NCI-H82 treated with DMSO at 0.1 percent for 48 hours (cell line): ENCODE data around the gene TPX2.

ENCODE experiments used
- DNase-seq: peaks from one replicate; lab custom pipeline; 2025; ENCODE audit not compliant: unreplicated experiment; lab: John Stamatoyannopoulos, UW

Gene TPX2

DNA sequence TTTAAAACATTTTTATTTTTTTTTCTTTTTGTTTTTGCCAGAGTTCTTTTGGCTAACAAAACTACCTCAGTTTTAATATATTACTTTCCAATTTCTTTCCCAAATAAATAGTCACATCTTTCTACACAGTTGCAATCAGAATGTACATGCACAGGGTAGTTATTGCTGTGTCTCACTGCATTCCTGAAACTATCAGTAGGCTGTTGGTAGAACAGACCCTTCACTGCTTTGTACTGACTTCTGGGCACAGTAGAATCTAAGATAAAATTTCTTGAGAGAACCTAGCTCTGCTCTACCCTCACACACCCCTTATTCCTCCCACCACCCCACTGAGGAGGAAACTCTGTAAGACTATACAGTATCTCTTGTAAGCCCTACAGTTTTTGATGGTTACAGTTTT, 19.9 kb downstream of the TPX2 start:
- no peak for DNase-seq

DNA sequence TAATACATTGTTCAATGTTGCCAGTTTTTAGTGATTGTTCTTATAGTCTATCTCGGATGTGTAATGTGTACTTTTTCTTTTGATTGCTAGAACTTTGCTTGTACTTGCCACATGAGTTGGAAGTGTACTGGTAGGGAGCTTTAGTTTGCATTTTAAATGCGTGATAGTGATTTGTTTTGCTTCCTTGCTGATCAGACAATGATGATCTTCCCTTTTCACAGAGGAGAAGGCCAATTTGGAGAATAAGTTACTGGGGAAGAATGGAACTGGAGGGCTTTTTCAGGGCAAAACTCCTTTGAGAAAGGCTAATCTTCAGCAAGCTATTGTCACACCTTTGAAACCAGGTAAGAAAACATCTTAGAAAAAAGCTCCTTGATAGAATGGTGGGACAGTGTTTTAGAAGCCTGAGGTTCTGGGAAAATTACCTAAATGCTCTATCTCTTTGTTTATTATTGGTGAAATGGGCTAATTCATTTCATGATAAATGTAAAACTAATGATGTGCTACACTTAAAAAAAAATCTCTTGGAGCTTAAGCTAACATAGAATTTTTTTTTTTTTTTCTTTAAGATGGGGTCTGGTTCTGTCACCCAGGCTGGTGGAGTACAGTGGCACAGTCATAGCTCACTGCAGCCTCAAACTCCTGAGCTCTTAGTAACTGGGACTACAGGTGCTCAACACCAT, 20.9 kb downstream of the TPX2 start:
- no peak for DNase-seq

DNA sequence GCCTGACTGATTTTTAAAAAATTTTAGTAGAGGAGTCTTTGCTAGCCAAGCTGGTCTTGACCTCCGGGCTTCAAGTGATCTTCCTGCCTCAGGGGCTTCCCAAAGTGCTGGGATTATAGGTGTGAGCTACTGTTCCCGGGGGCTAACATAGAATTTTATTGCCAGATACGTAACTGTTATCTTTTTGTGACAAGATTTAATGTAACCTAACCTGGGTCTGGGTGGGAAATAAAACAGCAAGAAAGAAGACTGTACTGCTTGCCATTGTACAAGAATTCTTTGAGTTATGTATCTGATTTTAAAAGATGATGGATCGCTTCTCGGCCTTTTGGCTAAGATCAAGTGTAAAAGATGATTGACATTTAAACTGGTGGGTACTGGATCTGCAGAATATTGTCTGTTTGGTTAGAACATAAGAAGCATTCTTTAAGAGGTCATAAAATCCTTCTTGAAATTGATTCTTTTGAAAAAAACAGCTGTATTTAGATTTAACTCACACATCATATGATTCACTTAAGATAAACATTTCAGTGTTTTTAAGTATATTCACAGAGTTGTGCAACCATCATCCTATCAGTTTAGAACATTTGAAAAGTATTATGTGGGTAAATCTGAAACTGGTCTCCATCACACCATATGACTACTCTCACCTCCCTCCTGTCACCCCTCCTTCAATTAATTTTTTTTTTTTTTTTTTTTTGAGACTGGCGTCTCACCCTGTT, 21.6 kb downstream of the TPX2 start:
- no peak for DNase-seq

DNA sequence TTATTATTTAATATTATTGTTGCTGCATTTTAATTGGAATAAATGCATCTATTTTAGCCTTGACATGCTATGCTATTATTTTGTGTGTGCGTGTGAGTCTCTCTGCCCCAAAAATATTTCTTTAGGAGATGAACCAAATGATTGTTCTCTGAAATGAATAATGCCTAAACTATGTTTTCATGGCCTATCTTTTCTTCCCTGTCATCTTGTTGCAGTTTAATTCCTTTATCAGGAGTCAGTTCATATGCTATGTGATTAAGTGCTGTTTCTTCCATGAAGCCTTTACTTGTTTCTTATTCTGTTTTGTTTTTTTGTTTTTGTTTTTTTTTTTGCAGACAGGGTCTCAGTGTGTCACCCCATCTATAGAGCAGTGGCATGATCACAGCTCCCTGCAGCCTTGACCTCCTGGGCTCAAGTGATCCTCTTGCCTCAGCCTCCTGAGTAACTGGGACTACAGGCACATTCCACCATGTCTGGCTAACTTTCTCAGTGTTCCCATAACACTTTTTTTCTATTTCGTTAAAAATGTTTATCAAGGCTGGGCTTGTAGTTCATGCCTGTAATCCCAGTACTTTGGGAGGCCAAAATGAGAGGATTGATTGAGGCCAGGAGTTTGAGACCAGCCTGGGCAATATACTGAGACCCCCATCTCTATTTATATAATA, 25.7 kb downstream of the TPX2 start:
- no peak for DNase-seq

DNA sequence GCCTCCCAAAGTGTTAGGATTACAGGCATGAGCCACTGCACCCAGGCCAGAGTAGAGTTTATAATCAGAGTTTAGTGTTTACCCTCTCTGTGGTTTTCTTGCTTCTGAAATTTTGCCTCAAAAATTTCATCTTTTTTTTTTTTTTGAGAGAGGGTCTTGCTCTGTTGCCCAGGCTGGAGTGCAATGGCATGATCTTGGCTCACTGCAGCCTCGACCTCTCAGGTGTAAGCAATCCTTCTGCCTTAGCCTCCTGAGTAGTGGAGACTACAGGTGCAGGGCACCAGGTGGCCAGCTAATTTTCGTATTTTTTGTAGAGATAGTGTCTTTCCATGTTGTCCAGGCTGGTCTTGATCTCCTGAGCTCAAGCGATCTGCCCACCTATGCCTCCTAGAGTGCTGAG, 28.7 kb downstream of the TPX2 start:
- DNase-seq = no peak

DNA sequence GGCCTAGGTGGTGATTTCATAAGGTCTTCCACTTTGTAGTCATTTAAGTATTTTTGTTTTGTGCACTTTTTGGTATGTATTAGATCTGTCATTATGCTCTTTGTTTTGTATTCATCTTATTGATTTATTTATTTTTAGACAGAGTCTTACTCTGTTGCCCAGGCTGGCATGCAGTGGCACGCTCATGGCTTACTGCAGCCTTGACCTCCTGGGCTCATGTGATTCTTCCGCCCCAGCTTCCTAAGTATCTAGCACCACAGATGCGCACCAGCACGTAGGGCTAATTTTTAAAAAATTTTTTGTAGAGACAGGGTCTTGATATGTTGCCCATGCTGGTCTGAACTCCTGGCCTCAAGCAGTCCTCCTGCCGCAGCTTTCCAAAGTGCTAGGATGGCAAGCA, 30.6 kb downstream of the TPX2 start:
- no peak for DNase-seq

DNA sequence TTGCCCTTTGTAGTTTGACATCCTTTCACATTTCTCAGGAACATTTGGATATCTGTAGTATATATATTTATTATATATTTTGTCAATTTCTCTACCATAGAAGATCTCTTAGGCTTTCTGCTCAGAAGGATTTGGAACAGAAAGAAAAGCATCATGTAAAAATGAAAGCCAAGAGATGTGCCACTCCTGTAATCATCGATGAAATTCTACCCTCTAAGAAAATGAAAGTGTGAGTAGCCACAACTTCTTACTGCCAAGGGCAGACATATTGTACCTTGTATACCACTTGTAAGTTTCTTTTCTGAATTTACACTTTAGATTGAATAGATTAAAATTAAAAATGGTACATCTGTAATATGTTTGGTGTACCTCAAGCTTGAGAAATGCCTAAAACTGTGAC, 31.2 kb downstream of the TPX2 start:
- DNase-seq = no peak

DNA sequence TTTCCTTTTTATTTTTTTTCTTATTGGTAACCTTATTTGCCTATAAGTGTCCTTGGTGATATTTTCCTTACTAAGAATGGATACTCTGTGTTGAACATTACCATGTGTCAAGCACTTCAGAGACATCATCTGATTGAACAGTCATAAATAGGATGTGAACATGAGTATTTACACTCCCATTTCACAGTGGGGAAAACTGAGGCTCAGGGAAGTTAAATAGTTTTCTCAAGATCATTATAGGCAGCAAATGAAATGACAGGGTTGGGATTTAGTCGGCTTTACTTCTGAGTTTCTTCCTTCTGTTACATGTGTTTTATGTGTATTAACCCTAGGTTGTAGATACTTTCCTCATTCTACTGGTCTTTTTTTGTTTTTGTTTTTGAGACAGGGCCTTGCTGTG, 35.3 kb downstream of the TPX2 start:
- DNase-seq = no peak

DNA sequence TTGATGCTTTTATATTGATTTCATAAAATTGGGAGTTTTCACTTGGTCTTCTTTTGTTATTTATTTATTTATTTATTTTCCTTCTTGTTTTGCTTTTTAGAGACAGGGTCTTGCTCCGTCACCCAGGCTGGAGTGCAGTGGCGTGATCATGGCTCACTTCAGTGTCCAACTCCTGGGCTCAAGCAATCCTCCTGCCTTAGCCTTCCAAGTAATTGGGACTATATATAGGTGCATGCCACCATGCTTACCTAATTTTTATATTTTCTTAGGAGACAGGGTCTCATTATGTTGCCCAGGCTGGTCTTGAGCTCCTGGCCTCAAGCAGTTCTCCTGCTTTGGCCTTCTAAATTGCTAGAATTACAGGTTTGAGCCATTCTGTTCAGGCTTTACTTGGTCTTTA, 41.7 kb downstream of the TPX2 start:
- DNase-seq = no peak

DNA sequence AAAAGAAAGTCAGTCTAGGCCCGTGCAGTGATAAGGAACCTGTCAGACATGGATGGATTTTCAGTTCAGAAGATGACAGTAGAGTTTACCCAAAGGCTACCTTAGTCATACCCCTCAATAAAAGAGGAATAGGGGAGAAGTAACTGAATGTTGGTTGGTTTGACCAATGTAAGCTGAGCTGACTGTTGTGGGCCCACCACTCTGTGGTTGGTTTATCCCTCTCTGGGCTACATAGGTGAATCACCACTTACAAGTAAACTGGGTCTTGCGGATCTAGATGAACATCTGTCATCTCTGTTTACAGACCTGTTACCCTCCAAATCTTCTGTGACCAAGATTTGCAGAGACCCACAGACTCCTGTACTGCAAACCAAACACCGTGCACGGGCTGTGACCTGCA, 42.9 kb downstream of the TPX2 start:
- no peak for DNase-seq

DNA sequence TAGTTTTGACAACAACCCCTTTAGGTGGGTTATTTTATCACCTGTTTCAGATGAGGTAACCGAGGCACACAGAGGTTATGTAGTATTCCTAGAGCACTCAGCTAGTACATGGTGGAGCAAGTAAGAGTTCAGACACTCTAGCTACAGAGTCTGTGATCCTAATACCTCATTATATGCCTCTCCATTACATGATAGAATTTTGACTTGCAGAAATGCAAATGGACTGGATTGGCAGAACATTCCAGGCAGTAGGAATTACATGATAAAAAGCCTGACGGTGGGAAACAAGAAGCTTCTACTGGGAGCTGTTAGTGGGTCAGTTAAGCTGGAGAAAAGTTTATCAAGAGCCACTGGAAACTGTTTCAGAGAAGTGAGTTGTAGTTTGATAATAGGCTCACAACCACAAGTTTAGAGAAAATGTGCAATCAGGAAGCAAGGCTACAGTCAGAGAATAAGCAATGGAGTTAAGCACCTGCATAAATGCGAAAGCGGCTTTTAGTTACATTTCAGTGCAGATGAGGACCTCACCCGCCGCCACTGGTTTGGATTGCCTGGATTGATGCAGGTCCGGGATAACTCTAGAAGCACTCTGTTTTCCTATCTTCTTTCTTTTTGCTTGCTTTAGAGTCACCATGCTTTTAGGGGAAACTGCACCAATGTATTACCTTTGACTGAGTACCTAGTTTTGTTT, 45.4 kb downstream of the TPX2 start:
- no peak for DNase-seq

DNA sequence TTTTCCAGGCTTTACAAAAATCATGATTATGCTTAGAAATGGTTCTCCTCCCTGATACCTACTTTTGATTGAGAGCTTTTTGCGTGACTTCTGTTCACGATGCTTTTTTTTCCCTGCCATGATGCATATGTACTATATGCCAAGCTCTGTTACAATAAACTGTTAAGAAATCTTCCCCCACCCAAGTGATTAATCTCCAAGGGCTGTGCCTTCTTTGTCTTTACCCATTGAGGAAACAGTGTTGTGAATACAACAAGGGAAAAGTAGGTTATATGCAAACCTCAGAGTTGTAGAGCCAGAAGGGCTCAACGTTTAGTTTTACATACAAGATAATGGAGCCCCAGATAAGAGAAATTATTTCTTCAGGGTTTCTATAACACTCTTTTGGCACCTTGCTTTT, 46.0 kb downstream of the TPX2 start:
- no peak for DNase-seq

DNA sequence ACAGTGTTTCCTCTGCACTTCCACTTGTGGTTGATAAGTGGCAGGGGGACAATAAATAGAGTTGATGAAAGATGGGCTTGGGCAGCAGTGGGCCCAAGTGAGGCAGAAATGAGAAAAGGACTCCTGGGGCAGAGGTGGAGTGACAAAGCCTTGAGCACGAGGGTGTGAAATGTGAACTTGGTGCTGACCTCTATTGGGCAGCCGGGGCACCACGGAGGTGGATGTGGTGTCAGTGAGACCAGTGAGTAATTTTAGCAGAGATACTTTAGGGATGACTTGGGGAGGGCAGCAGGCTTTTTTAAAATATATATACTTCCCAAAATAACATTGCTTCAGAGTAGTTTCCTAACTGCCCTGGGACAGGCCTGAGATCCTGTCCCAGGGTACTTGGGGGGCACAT, 49.5 kb downstream of the TPX2 start:
- DNase-seq = no peak

DNA sequence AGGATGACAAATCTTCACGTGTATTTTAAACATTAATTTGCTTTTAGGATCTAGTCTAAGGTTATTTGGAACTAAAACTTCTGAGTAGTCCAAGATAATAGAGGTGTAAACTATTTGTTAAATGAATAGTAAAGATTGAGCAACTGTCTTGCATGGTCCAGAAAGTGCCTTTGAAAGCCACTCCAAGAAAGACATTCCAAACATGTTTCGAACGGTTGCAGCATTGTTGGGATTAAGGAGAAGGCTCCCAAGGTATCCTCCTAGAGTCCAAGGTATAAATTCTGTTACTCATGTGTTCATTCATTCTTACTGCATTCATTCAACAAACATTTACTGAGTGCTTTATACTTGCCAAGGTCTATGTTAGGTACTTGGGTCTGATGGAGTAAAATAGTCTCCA, 51.3 kb downstream of the TPX2 start:
- DNase-seq = no peak

DNA sequence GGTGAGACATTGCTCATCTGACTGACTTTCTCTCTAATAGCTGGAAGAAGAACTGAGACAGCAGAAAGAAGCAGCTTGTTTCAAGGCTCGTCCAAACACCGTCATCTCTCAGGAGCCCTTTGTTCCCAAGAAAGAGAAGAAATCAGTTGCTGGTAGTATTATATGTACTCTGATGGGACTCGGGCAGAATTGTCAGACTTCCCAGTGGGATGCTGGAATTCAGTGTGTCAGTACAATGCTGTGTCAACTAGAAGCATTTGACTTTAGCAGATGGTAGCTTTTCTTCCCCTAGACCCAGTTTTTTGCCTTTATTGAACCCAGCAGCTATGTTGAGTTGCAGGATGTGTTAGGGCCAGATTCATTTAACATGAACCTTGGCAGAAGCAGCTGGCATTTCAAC, 58.3 kb downstream of the TPX2 start:
- no peak for DNase-seq

DNA sequence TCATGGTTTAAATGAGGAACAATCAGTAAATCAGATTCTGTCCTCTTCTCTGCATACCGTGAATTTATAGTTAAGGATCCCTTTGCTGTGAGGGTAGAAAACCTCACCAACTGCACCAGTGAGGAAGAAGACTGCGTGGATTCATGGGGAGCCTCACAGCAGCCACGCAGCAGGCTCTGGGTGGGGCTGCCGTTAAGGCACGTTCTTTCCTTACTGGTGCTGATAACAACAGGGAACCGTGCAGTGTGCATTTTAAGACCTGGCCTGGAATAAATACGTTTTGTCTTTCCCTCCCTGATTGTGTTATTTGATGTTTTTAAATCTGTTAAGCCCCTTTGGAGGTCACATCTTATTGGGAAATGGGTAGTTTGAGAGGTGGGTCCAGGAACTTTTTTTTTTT, 62.4 kb downstream of the TPX2 start:
- no peak for DNase-seq

DNA sequence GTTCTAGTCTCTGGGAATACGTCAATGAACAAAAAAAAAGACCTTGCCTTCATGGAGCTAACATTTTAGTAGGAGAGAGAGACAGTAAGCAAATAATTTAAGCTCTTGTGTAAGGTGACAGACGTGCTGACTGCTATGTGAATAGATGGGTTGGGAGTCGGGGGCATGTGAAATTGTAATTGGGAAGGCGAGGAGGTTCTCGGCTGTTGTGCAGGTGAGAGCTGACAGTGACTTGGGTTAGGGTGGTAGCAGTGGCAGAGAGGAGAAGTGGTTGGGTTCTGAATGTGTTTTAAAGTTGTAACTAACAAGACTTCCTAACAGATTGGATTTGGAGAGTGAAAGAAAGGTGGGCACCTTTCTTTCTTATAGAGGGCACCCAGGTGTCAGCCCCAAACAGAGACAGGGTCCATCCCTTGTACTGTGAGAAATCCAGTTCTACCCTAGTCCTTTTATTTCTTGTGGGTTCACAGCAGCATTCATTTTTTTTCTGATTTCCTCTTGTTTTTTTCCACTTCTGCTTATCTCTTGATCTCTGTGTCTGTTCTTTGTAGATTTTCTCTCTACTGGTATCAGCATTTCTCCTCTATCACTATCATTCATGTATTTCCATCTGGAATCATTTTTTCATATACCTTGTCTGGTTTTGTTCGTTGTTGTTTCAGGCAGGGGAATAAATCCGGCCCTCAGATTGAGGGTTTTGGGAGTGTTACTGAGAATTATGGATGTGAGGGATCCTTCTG, 64.6 kb downstream of the TPX2 start:
- DNase-seq = no peak

DNA sequence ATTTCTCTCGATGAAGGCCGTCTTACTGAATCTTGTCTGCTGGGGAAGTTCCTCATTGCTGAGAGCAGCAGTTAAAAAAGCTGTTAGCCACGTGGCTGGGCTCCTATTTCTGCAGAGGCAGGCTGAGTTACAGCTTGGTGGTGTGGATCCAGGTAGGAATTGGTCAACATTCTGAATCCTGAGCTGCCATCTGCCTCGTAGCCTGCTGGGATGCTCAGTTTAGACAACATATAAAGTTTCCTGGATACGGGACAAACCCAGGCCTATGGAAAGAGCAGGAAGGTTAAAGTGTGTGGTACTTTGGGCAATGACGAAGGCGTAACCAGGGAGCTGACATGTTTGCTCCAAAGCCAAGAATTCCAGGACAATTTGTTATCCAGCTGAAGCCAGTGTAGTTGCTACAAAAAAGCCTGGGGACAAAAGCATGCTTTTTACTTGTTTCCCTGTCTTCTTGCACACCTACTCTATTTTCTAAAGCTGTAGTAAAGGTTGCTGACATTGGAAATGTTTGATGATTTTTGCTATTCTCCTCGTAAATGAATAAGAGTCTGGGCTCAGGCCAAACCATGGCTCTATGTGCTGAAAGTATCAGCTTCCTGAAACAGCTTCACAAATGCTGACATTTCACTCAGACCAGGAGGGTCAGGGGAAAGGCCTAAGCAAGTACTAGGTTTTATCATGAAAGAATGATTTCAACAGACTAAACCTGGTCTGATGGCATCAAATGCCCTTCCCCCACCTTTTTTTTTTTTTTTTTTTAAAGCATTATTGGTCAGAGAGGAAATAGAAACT, 67.7 kb downstream of the TPX2 start:
- DNase-seq = no peak

DNA sequence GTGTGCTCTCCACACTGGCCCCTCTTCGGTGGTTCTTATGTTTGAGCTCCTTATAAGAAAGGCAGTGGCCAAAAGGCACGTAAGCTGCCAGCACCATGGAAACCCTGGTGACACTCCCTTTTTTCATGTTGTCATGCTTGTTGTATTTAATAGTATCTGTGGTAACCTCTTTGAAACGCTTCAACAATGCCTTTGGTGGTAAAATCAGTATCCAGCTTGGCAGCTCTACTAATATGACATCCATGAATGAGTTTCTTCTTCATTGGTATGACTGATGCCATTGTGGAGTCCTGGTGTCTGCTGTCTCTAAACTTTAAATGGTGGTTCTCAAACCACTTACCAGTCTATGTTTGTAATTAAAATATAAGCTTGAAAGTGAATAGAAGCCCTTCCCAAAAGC, 69.4 kb downstream of the TPX2 start:
- no peak for DNase-seq

DNA sequence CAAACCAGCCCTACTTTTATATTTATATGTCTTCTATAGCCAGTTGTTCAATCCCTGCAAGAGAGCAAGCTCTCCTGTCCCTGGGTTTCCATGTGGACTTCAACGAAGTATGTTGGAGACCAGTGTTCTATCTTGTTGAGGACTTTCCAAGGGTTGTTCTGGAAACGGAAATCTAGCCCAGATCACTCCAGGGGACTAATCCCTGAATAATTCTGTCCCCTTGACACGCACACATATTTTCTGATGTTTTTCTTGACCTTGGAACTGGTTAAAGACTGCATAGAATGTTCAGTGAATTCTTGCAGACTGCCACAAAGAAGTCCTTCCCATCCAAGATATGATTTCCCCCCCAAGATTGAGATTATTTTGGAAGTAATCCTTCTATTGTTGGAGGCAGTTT, 70.6 kb downstream of the TPX2 start:
- no peak for DNase-seq
